NOMO-1 treated with dmso at 0.1 percent for 144 hours (cell line): ENCODE measurements around the gene JUP.

Experiments
- DNase-seq: peaks from one replicate; lab custom pipeline; 2025; ENCODE audit not compliant: unreplicated experiment; lab: John Stamatoyannopoulos, UW

JUP gene

GRCh38 chr17:41724476-41725050, 61.9 kb downstream of the JUP start:
- no peak for DNase-seq

GRCh38 chr17:41723801-41724475, 62.6 kb downstream of the JUP start:
- DNase-seq, result no peak

GRCh38 chr17:41722231-41722630, 64.3 kb downstream of the JUP start:
- no peak for DNase-seq

DNA sequence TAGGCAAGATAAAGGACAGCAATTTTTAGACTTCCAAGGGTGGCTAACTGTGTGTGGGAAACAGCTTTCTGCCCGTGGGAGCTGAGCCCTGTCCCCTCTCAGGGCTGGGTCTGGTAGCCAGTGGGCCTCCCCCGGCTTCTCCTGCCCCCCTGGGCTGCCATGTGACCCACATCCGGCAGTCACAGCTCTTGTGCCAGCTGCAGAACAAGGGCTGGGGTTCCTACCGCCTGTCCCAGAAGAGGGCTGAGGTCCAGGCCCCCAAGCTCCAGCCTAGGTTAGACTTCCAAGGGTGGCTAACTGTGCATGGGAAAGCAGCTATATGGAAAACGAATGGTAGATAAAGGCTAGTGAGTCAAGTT, 68.2 kb downstream of the JUP start:
- no peak for DNase-seq

GRCh38 chr17:41717408-41718286, 68.9 kb downstream of the JUP start:
- peak; percentile 42 for DNase-seq

GRCh38 chr17:41711669-41712400, 74.7 kb downstream of the JUP start, which contains the start of gene GAST:
Gene GAST, plus strand, starts transcription at chr17:41712331. Its CDS starts 3,106 bp downstream, at chr17:41715437.
- no peak for DNase-seq

DNA sequence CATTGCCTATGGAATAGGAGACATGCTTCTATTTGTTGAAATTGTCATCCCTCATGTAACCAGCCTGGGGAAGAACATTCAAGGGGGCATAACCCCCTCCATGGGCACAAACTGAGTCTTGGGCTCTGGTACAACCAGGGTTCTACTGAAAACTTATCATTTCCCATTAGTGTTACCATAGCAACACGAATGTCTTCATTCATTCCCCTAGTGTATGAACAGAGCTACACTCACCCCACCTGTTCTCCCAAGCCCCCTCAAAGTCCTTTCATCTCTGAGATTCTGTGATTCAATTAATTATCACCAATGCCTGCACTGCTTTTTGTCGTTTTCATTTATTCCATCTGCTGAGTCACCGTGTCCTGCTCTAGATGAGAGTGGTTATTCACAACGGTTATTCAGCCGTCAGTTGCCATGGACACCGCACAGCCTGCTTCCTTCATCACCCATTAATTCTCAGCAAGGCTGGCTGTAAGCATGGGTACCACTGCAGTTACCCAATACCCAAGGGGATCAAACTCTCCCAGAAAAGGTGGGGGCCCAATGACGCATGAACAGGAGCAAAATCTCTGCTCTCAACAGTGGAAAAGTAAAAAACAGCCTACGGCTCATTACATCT, 75.9 kb downstream of the JUP start:
- DNase-seq, result no peak

DNA sequence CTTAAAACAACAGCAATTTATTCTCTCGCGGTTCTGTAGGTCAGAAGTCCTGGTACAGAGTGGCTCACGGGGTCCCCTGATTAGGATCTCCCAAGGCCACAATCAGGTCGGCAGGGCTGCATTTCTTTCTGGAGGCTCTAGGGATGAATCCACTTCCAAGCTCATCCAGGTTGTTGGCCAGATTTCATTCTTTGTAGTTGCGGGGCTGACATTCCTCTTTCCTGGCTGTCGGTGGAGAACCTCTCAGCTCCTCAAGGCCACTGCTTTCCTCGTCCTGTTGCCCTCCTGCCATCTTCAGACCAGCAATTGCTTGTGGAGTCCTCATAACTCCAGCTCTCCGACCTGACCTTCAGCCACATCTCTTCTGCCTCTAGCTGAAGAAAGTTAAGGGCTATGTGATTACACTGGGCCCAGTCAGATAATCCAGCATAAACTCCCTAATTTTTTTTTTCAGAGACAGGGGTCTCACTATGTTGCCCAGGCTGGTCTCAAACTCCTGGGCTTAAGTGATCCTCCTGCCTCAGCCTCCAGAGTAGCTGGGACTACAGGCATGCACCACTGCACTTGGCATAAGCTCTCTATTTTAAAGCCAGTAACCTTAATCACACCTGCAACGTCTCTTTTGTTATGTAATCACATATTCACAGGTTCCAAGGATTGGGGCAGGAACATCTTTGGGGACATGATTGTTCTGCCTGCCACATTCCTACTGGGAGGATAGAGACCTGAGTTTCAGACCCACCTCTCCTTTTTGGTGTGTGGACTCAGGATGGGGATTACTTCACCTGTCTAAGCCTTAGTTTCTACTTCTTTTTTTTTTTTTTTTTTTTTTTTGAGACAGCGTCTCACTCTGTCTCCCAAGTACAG, 78.5 kb downstream of the JUP start:
- no peak for DNase-seq

GRCh38 chr17:41705271-41705991, 81.1 kb downstream of the JUP start:
- no peak for DNase-seq
